NCI-H2196 (cell line): Measurements from ENCODE around the gene NDUFA6.
"Not testable (repeated sequence)": the region's sequence is repeated elsewhere in the genome, so short reads cannot be mapped to it uniquely, and the experiment has no call there.

Experiments
- DNase-seq: peaks from one replicate; lab custom pipeline; 2025; ENCODE audit not compliant: unreplicated experiment; lab: John Stamatoyannopoulos, UW

NDUFA6 gene

GRCh38 chr22:42072606-42073330 lies 17.8 kb downstream of the NDUFA6 start:
- DNase-seq = no peak

- DNase-seq = not testable (repeated sequence)
These were observed 19.1 kb downstream of the NDUFA6 start for GRCh38 chr22:42071508-42071907.

- peak; percentile 99 for DNase-seq
These were observed 19.8 kb downstream of the NDUFA6 start, which contains the start of gene NAGA for GRCh38 chr22:42070517-42071422. Gene NAGA, minus strand, starts transcription at chr22:42070812. Its CDS starts 515 bp downstream, at chr22:42070297.

- no peak for DNase-seq
These were observed 20.6 kb downstream of the NDUFA6 start for GRCh38 chr22:42069801-42070516.

GRCh38 chr22:42068291-42068690 lies 22.3 kb downstream of the NDUFA6 start:
- DNase-seq = no peak

- no peak for DNase-seq
These were observed 22.8 kb downstream of the NDUFA6 start for GRCh38 chr22:42067671-42068251.

- no peak for DNase-seq
These were observed 23.6 kb downstream of the NDUFA6 start for GRCh38 chr22:42066937-42067336.

- no peak for DNase-seq
These were observed 24.3 kb downstream of the NDUFA6 start for GRCh38 chr22:42066126-42066761.

GRCh38 chr22:42065438-42066125 lies 25.0 kb downstream of the NDUFA6 start:
- no peak for DNase-seq

- no peak for DNase-seq
These were observed 25.9 kb downstream of the NDUFA6 start for GRCh38 chr22:42064629-42065028.

GRCh38 chr22:42062506-42063170 lies 27.9 kb downstream of the NDUFA6 start:
- no peak for DNase-seq

GRCh38 chr22:42061041-42061440 lies 29.5 kb downstream of the NDUFA6 start:
- no peak for DNase-seq

GRCh38 chr22:42060489-42060888 lies 30.1 kb downstream of the NDUFA6 start:
- DNase-seq = no peak

GRCh38 chr22:42056757-42057511 lies 33.6 kb downstream of the NDUFA6 start:
- no peak for DNase-seq

GRCh38 chr22:42052765-42053164 lies 37.8 kb downstream of the NDUFA6 start:
- no peak for DNase-seq

GRCh38 chr22:42050641-42051180 lies 39.9 kb downstream of the NDUFA6 start:
- no peak for DNase-seq

- no peak for DNase-seq
These were observed 48.8 kb downstream of the NDUFA6 start for GRCh38 chr22:42041784-42042183.

GRCh38 chr22:42039271-42039670 lies 51.3 kb downstream of the NDUFA6 start:
- no peak for DNase-seq
